ENCODE results near the gene FGF4.
"Not testable (repeated sequence)": the region's sequence is repeated elsewhere in the genome, so short reads cannot be mapped to it uniquely, and the experiment has no call there.

FGF4 gene

GRCh38 chr11:69773626-69774353, 1.4 kb downstream of the FGF4 start:
- DNase-seq (ENCODE audit: low read depth in 3 of 3): no peak

DNA sequence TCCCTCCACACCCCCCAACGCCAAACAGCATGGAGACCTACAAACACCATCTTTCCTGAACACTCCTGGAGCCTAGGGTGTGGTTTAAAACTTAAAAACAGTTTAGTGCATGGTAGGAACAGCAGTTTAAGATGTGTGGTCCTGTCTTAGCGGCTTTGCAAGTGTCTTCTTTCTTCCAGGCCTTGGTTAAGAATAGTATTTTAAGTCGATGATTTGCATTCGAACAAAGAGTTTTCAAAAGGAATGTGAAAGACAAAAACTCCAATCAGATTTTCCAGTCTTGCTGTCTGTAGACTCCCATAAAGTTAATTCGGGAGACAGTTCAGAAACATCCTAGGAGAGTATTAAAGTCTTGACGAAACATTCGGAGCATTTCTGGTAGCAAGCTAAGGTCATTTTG, 3.7 kb downstream of the FGF4 start:
- no peak for DNase-seq (ENCODE audit: low read depth in 3 of 3)

GRCh38 chr11:69770540-69770939, 4.6 kb downstream of the FGF4 start:
- no peak for DNase-seq (ENCODE audit: low read depth in 3 of 3)

DNA sequence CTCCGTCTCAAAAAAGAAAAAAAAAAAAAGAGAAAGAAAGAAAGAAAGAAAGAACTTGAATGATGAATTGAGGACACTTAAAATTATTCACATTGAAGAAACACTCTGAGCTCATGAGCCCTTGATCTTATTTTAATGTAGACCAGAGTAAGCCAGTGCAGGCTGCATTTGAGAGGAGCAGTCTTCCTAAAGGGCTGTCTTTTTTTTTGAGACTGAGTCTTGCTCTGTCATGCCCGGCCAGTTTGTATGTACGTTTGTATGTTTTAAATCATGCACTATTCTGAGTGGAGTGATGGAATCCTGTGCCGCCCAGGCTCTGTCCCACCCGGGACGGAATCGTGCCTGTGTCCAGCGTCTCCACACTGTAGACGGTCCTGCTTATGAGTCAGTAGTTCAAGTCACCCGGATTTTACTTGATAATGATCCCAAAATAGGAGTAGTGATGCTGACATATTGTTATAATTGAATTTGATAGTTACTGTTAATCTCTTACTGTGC, 9.6 kb downstream of the FGF4 start:
- no peak for DNase-seq (ENCODE audit: low read depth in 3 of 3)

GRCh38 chr11:69764918-69765317, 10.2 kb downstream of the FGF4 start:
- not testable (repeated sequence) for DNase-seq (ENCODE audit: low read depth in 3 of 3)

DNA sequence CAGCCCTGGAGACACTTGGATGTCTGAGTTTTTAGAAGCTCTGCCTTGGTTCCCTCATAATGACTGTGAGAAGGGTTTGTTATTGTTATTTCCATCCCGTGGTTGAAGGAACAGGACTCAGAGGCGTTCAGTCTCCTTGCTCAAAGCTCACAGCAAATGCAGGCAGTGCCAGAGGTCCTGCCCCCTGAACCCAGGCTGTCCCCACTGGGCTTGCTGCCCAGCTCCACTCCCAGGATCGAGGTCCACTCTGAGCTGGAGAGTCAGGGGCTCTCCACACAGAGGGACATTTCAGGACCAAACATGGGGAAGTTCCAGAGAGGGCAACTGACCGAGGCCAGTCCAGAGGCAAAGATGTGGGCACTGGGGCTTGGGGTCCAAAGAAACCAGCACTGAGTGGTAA, 14.8 kb downstream of the FGF4 start:
- no peak for DNase-seq (ENCODE audit: low read depth in 3 of 3)

GRCh38 chr11:69752890-69753289, 22.3 kb downstream of the FGF4 start:
- DNase-seq (ENCODE audit: low read depth in 3 of 3): no peak

DNA sequence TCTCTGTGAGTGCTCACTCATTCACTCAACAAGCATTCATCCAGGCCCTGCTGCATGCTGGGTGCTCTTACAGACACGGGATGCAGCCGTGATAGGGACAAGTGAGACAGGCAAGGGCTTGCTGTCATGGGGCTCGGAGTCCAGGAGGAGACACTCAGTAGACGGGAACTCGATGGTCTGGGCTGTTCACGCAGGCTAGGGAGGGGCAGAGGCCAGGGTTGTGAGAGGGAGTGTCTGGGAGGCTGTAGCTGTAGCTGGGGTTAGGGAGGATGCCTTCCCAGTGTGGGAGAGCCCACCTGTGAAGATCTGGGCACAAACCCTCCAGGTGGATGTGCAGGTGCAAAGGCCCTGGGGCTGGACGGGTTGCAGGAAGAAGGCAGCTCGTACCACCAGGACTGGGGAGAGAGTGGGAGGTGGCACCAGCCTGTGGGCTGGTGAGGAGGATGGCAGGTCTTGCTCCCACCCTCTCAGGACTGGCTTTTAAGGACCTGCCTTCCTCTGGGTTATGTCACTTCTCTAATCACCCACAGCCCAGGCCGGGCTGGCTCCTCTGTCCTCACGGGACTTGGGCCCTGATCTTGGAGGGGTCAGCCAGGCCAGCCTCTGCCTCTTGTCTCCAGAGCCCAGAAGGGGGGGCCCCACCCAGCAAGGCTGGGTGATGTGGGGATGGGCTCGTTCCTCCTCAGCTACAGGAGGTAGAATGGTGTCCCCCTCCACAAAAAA, 24.1 kb downstream of the FGF4 start:
- DNase-seq (ENCODE audit: low read depth in 3 of 3): no peak

DNA sequence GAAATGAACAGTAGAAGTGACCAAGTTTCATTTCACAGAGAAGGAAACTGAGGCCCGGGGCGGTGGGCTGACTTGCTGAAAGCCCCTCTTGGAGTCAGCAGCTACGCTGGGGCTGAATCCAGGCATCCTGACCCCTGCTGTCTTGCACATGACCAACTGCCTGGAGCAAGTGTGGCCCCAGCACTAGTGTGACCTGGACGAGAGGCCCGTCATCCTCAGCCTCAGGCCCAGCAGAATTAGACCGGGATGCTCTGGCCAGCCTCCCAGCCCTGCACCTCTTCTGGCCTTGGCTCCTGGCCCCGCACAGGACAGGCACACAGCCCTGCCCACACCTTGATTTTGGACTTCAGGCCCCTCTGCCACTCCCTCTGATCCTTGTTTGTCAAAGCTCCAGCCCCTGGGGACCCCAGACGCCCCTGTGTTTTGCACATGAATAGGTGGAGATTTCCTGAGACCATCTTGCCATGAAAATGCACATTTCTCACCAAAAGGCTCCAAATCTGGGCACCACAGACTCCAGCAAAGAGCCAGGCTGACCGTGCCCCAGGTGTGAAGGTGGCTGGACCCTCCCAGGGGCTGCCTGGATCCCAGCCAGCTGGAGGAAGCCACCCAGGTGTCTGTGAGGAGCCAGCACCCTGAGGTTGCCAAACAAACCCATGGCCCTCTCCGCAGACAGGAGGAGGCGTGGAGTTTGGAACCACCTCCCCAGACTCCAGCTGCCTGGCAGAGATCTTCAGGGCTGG, 24.9 kb downstream of the FGF4 start:
- DNase-seq (ENCODE audit: low read depth in 3 of 3): no peak

GRCh38 chr11:69748637-69749036, 26.5 kb downstream of the FGF4 start:
- no peak for DNase-seq (ENCODE audit: low read depth in 3 of 3)

GRCh38 chr11:69746752-69747742, 28.1 kb downstream of the FGF4 start:
- no peak for DNase-seq (ENCODE audit: low read depth in 3 of 3)

DNA sequence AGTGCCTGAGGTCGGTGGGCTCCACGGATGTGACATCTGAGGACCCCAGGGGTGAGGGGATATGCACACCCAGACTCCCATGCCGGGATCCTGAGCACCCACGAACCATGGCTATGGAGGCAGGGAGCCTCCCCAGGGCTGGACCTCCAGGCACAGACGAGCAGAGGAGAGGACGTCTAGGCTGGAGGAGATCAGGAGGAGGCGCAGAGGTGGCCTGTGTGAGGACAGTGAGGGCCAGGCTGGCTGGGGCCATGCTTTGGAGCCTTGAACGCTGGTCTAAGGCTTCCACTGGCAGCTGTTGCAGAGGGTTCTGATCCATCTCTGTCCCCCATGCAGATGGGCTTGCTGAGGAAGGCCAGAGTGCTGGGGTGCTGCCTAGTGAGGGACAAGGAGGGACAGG, 29.0 kb downstream of the FGF4 start:
- DNase-seq (ENCODE audit: low read depth in 3 of 3): no peak

DNA sequence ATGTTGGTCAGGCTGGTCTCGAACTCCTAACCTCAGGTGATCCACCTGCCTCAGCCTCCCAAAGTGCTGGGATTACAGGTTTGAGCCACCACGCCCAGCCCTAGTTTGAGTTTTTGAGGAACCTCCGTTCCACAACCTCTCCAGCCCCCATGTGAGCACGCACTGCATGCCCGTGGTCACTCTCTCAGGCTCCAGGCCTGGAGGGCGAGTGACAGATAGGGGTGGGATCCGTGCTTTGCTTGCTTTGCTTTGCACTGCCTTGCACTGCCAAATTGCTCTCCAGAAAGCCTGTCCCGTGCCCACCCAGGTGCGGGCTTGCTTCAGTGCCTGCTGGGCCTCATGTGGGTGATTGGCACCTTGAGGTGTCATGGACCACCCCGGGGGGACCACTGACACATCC, 29.9 kb downstream of the FGF4 start:
- no peak for DNase-seq (ENCODE audit: low read depth in 3 of 3)

DNA sequence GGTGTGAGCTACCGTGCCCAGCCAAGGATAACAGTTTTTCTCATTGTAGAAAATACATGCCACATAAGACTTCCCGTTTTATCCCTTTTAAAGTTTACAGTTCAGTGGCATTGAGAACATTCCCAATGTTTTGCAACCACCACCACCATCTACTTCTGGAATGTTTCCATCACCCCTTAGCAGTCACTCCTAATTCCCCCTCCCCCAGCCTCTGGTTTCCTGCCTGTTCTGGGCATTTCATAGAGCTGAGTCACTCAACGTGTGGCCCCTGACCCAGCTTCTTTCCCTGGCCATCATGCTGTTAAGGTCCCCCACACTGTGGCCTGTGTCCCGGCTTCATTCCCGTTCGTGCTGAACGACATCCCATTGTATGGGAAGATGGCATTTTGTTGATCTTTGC, 30.7 kb downstream of the FGF4 start:
- no peak for DNase-seq (ENCODE audit: low read depth in 3 of 3)

DNA sequence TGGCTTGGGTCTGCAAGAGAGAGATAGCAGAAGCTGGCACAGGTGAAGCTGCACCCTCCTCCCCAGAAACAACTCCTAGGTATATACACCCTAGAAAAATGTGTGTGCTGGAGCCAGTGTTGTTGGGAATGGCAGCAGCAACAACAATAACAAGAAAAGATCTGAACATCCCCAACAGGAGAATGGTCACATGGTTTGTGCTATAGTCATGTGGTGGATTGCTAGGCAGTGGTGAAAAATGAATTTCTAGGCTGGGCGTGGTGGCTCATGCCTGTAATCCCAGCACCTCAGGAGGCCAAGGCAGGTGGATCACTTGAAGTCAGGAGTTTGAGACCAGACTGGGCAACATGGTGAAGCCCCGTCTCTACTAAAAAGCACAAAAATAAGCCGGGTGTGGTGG, 40.3 kb downstream of the FGF4 start:
- no peak for DNase-seq (ENCODE audit: low read depth in 3 of 3)

DNA sequence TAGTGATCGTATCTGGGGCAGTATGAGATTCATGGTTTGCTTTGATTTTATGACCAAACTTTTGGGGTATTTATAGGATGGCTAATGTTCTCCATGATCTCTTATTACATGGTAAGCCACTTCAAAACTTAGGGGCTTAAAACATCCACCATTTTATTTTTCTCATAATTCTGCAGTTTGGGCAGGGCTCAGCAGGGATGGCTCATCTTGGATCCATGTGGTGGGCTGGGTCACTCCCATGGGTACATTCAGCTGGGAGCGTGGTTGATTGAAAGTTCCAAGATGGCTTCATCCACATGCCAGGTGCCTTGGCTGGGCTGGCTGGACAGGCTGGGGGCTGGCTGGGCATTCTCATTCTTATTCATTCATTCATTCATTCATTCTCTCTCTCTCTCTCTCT, 40.8 kb downstream of the FGF4 start:
- no peak for DNase-seq (ENCODE audit: low read depth in 3 of 3)

DNA sequence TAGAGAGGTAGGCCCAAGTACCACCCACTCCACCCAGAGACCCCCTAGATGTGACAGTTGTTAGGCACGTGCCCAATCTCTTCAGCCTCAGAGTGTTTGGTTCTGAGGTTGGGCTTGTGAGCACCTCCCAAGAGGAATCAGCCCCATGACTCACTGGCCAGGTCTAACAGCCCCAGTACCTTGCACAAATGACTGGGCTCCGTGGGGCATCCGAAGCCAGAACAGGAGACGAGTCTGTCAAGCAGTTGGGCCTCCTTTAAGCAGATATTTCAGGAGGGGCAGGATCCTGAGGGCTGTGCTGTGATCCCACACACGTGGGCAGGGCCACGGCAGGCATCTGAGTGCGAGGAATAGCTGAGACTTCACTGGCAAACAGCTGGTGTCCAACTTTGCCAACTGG, 42.2 kb downstream of the FGF4 start:
- DNase-seq (ENCODE audit: low read depth in 3 of 3): no peak

- no peak for DNase-seq (ENCODE audit: low read depth in 3 of 3)
These were observed 44.0 kb downstream of the FGF4 start for GRCh38 chr11:69731110-69731509.

- DNase-seq (ENCODE audit: low read depth in 3 of 3): no peak
These were observed 44.6 kb downstream of the FGF4 start for GRCh38 chr11:69730500-69730899.

- DNase-seq (ENCODE audit: low read depth in 3 of 3): no peak
These were observed 45.9 kb downstream of the FGF4 start for GRCh38 chr11:69729252-69729651.

DNA sequence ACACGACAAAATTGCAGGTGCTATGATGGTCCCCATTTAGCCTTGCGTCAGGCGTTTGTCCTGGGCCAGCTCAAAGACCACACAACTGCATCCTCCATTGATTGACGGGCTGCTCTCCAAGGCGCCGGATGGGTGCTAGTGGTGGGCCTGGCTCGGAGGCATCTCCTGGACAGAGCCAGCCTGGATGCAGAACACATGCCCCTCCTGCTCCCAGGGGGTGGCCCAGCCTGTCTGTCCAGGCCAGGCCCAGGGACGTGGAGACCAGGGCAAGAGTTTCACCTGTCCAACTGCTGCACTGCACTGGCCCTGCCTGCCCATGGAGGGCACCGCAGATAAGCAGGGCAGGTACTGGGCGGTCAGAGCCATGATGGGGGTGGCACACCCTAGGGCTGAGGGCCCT, 47.9 kb downstream of the FGF4 start:
- no peak for DNase-seq (ENCODE audit: low read depth in 3 of 3)
